Neural crest cell (in vitro differentiated cells): Measurements from ENCODE around the gene CDH12. TPM values are rescaled to one million over a fixed set of nuclear protein-coding genes. Genes with fewer than 3 reads are reported as not detected.

Experiments used
- DNase-seq: peaks from one replicate; pipeline ENCODE4 v3.0.0; 2021; ENCODE audit warnings: low read depth, mixed read lengths, low spot score
- H3K27ac Mint-ChIP-seq: one replicate; pipeline ENCODE4 v1.8.0; 2021; ENCODE audit warnings: mild to moderate bottlenecking, mixed read lengths; ENCODE audit not compliant: unreplicated experiment
- H3K27me3 Mint-ChIP-seq: 2 replicates; pipeline ENCODE4 v1.8.0; 2021; ENCODE audit warnings: low read depth, mild to moderate bottlenecking, mixed read lengths
- H3K36me3 Mint-ChIP-seq: 2 replicates; pipeline ENCODE4 v1.8.0; 2021; ENCODE audit warnings: low read depth, mild to moderate bottlenecking, mixed read lengths
- H3K4me1 Mint-ChIP-seq: 2 replicates; pipeline ENCODE4 v1.8.0; 2021; ENCODE audit warnings: mixed read lengths
- H3K4me3 Mint-ChIP-seq: one replicate; pipeline ENCODE4 v1.8.0; 2021; ENCODE audit warnings: mild to moderate bottlenecking, mixed read lengths
- H3K9me3 Mint-ChIP-seq: 2 replicates; pipeline ENCODE4 v1.8.0; 2021; ENCODE audit warnings: mixed read lengths
- CTCF ChIP-seq: fragments of 200-600 bp; sonication (generic); conservative IDR thresholded peaks from 2 replicates; pipeline ENCODE4 v1.5.0; 2021; ENCODE audit warnings: antibody characterized with exemption, mild to moderate bottlenecking
- total RNA-seq: library from RNA; stranded (reverse); gene quantifications from 2 replicates; pipeline ENCODE4 v1.2.1, GENCODE V29; 2021

Gene CDH12
- total RNA-seq, 1 donor from 2014 or later = 0.07 TPM

- no peaks in the 10 kb centered on the region for H3K36me3 Mint-ChIP-seq
- no peaks in the 10 kb centered on the region for H3K4me1 Mint-ChIP-seq
- no peak overlapping the region for H3K4me3 Mint-ChIP-seq
- no peak for TF ChIP-seq CTCF
- no peak overlapping the region for H3K27ac Mint-ChIP-seq
- DNase-seq = no peak
- peaks cover 5% of the 10 kb centered on the region for H3K9me3 Mint-ChIP-seq
- H3K27me3 Mint-ChIP-seq = no peaks in the 10 kb centered on the region
Observed at GRCh38 chr5:22627029-22627428, 226.1 kb downstream of the CDH12 start.

DNA sequence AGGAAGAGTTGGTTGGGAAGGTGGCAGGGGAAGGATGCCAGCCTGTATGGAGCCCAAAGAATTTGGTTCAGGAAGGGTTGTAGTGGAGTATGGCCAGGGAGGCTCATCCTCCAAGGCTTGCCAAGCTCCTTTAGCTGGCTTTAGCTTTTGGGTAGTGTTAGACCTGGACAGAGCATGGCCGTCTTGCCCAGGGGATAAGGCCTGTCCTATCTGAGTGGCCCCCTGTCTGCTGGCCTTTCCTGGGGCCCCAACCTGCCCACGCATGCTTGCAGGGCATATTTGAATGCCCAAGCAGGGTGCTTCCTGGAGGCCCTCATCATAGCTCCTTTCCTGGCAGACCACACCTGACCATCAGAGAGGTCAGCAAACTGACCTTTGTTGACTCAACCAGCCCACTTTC is 227.7 kb downstream of the CDH12 start:
- H3K36me3 Mint-ChIP-seq = no peaks in the 10 kb centered on the region
- no peak for TF ChIP-seq CTCF
- no peaks in the 10 kb centered on the region for H3K4me1 Mint-ChIP-seq
- no peak for DNase-seq
- peaks cover 5% of the 10 kb centered on the region for H3K9me3 Mint-ChIP-seq
- no peak overlapping the region for H3K4me3 Mint-ChIP-seq
- no peak overlapping the region for H3K27ac Mint-ChIP-seq
- no peaks in the 10 kb centered on the region for H3K27me3 Mint-ChIP-seq

GRCh38 chr5:22621084-22621483 is 232.1 kb downstream of the CDH12 start:
- peaks cover 8% of the 10 kb centered on the region for H3K9me3 Mint-ChIP-seq
- no peak for TF ChIP-seq CTCF
- H3K27ac Mint-ChIP-seq = no peak overlapping the region
- no peaks in the 10 kb centered on the region for H3K4me1 Mint-ChIP-seq
- no peaks in the 10 kb centered on the region for H3K27me3 Mint-ChIP-seq
- no peak for DNase-seq
- H3K4me3 Mint-ChIP-seq = no peak overlapping the region
- no peaks in the 10 kb centered on the region for H3K36me3 Mint-ChIP-seq

DNA sequence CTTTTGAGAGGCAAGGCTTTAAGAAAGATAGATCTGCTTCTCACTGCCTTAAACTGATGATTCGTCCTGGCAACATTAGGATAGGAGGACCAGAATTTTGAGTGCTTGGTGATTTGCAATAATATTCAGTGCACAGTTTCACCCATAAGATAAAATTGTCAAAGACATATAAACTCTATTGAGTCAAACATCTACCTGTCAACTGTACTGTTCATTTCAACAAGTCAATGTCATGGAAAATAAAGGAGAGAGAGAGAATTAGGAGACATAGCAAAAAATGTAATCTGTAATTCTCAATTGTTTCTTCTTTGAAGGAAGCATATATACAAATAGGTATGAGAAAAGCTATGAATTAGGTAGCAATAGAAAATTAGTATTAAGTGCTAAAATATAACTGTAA is 237.2 kb downstream of the CDH12 start:
- no peak overlapping the region for H3K4me3 Mint-ChIP-seq
- no peak overlapping the region for H3K27ac Mint-ChIP-seq
- peaks cover 3% of the 10 kb centered on the region for H3K9me3 Mint-ChIP-seq
- no peak for TF ChIP-seq CTCF
- peaks cover 5% of the 10 kb centered on the region for H3K4me1 Mint-ChIP-seq
- DNase-seq = no peak
- no peaks in the 10 kb centered on the region for H3K27me3 Mint-ChIP-seq
- no peaks in the 10 kb centered on the region for H3K36me3 Mint-ChIP-seq

GRCh38 chr5:22614486-22615094 is 238.6 kb downstream of the CDH12 start:
- Mint-ChIP-seq H3K4me1 (peaks cover 5% of the 10 kb centered on the region), H3K4me3 (no peak overlapping the region), H3K9me3 (peaks cover 3% of the 10 kb centered on the region), H3K27ac (no peak overlapping the region), H3K36me3 (no peaks in the 10 kb centered on the region), H3K27me3 (no peaks in the 10 kb centered on the region)
- no peak for TF ChIP-seq CTCF
- no peak for DNase-seq
